GM06990 (cell line): ENCODE data around the gene RAB40C.

Experiments used
- DNase-seq: peaks from one replicate; pipeline ENCODE4 v3.0.0-alpha.2; 2011; ENCODE audit not compliant: insufficient read length; ENCODE audit errors: extremely low read depth
- H3K27me3 ChIP-seq: replicated peaks from 2 replicates; pipeline ENCODE4 v1.6.0; 2011; ENCODE audit warnings: low read length; ENCODE audit not compliant: control insufficient read depth, insufficient read depth
- H3K36me3 ChIP-seq: 2 replicates; pipeline ENCODE4 v1.5.1; 2011; ENCODE audit warnings: low read length; ENCODE audit not compliant: control insufficient read depth, insufficient read depth
- H3K4me3 ChIP-seq: replicated peaks from 2 replicates; pipeline ENCODE4 v1.5.1; 2011; ENCODE audit warnings: low read depth, mild to moderate bottlenecking, control low read depth, low read length
- CTCF ChIP-seq: IDR thresholded peaks from 2 replicates; pipeline ENCODE4 v1.5.1; 2011; ENCODE audit warnings: low read length, control low read depth, mild to moderate bottlenecking, inconsistent platforms; ENCODE audit not compliant: insufficient read depth, poor library complexity, severe bottlenecking

RAB40C gene

DNA sequence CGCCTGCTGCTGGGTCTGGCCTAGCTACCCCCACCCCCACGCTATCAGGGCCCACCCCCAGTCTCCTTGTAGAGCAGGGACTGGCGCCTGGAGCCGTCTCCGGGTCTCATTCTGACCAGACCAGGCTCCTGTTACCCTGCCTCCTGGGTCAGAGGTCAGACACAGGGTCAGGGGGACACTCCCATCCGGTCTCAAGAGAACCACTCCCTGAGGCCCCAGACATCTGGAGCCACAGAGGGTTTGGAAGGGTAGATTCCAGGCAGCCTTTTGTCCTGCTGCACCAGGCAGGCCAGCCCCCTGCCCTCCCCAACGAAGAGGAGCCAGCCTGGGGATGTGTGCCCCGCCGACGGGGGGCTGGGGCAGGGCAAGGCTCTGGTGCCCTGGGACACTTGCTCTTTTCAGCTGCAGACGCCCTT, 40.0 kb downstream of the RAB40C start:
- no peaks in the 10 kb centered on the region for H3K27me3 ChIP-seq
- H3K36me3 ChIP-seq, result peaks cover 4% of the 10 kb centered on the region; the same call in 1 of the 2 replicates
- no peak for TF ChIP-seq CTCF
- DNase-seq, result no peak
- H3K4me3 ChIP-seq, result no peak overlapping the region

DNA sequence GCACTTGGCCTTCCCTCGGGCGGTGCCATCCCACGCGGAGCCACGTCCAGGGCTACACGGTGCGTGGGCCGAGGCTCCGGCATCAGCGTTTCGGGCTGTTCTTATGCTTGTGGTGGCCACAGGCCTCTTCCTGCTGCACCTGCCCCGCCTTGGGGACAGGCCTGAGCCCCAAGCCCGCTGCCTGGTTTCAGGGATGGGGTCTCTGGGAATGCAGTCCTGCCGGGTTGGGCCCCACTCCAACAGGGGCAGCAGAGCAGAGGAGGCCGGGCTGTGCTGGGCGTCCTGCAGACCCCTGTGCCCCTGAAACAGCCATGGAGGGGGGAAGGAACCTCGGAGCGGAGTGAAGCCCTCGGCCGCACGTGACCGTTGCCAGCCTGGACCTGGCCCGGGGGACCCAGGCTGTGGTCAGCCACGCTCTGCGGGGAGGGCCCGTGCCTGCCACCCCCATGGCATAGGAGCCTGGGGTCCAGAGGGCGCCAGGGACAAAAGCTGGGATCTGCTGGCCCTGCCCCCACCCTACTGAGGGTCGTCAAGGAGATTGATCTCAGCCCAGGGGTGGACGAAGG, 40.5 kb downstream of the RAB40C start:
- DNase-seq, result no peak
- H3K36me3 ChIP-seq, result peaks cover 4% of the 10 kb centered on the region; the same call in 1 of the 2 replicates
- no peaks in the 10 kb centered on the region for H3K27me3 ChIP-seq
- no peak overlapping the region for H3K4me3 ChIP-seq
- no peak for TF ChIP-seq CTCF

DNA sequence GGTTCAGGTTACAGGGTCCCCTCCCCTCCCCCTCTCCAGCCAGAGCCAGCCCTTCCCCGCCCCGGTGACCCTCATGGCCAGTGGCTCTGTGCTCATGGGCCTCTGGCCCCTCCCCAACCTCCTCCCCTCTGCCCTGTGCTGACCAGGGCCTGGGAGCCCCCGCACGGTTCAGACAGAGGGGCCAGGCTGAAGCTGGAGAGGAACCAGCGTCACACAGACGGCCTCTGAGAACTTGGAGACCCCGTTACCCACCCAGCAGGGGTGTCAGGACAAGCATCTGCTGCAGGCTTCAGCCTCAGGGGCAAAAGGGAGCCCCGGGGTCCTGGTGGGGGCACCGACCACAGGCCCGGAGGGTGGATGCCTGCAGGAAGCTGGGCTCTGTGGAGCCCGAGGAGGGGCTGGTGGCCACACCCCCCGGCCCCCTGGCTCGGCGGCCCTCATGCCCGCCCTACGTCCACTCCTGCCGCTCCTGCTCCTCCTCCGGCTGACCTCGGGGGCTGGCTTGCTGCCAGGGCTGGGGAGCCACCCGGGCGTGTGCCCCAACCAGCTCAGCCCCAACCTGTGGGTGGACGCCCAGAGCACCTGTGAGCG, 41.0 kb downstream of the RAB40C start, which contains the start of gene WFIKKN1:
WFIKKN1 (plus strand) TSS at position 171 of the 591 bp plus-strand sequence; CDS start at position 440, 269 bp downstream.
- H3K4me3 ChIP-seq, result no peak within 1 kb of the TSS
- DNase-seq, result no peak
- H3K36me3 ChIP-seq, result peaks cover 4% of the 10 kb centered on the region; the same call in 1 of the 2 replicates
- no peaks in the 10 kb centered on the region for H3K27me3 ChIP-seq
- no peak for TF ChIP-seq CTCF

GRCh38 chr16:631808-632358, 42.0 kb downstream of the RAB40C start:
- H3K36me3 ChIP-seq, result peaks cover 4% of the 10 kb centered on the region; the same call in 1 of the 2 replicates
- no peak for DNase-seq
- no peak overlapping the region for H3K4me3 ChIP-seq
- TF ChIP-seq CTCF, result no peak
- no peaks in the 10 kb centered on the region for H3K27me3 ChIP-seq

DNA sequence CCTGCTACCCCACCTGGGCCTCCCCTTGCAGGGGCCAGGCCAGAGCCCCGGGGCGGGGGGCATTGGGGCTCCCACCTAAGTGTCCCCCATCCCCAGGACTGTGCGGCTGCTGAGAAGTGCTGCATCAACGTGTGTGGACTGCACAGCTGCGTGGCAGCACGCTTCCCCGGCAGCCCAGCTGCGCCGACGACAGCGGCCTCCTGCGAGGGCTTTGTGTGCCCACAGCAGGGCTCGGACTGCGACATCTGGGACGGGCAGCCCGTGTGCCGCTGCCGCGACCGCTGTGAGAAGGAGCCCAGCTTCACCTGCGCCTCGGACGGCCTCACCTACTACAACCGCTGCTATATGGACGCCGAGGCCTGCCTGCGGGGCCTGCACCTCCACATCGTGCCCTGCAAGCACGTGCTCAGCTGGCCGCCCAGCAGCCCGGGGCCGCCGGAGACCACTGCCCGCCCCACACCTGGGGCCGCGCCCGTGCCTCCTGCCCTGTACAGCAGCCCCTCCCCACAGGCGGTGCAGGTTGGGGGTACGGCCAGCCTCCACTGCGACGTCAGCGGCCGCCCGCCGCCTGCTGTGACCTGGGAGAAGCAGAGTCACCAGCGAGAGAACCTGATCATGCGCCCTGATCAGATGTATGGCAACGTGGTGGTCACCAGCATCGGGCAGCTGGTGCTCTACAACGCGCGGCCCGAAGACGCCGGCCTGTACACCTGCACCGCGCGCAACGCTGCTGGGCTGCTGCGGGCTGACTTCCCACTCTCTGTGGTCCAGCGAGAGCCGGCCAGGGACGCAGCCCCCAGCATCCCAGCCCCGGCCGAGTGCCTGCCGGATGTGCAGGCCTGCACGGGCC, 42.8 kb downstream of the RAB40C start:
- no peak for DNase-seq

More for the DNA sequence above, 42.8 kb downstream of the RAB40C start:
- peaks cover 4% of the 10 kb centered on the region; the same call in 1 of the 2 replicates for H3K36me3 ChIP-seq
- no peaks in the 10 kb centered on the region for H3K27me3 ChIP-seq
- no peak overlapping the region for H3K4me3 ChIP-seq
- TF ChIP-seq CTCF, result no peak
